ENCODE measurements around the gene LLCFC1.
"Not testable (repeated sequence)": the region's sequence is repeated elsewhere in the genome, so short reads cannot be mapped to it uniquely, and the experiment has no call there.

Gene LLCFC1

DNA sequence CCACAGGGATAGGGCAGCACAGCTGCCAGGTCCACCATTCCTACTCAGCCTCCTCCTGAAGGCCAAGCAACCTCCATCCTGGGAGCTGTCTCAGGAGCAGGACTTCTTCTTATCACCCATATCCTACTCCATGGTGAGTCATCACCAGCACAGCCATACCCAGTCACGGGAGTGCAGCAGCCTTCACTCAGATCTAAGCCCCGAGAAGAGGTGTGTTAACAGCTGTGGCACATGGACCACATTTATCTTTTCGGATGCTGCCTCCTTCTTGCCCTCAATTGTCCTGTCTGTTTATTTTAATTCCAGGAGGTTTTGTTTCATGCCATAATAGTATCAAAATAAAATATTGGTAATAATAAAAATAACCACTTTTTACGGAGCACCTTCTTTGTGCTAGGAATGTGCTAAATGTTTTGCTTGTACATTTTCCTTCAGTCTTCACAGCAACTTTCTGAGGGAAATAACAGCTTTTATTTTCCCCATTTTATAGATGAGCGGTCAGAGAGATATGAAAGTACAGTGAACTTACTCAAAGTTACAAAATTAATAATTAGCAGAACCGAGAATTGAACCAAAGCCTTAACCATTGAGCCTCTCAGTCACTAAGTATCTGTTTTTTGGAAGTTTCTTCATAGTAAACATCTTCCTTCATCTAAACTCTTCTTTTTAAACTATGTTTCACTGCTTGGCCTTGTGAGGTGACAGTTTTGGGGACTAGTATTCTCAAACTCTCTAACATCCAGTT lies 25.4 kb downstream of the LLCFC1 start:
- H3K9ac ChIP-seq (ENCODE audit: low read depth, low read length): no peak overlapping the region
- no peak overlapping the region for H3K4me2 ChIP-seq (ENCODE audit: low read length)
- H3K36me3 ChIP-seq (ENCODE audit: insufficient read depth, low read length): no peaks in the 10 kb centered on the region
- H3K9me3 ChIP-seq (replicated peaks; ENCODE audit: low read length): no peaks in the 10 kb centered on the region
- H3K4me3 ChIP-seq (ENCODE audit: low read length): no peak overlapping the region
- H3K27me3 ChIP-seq (ENCODE audit: control insufficient read depth, insufficient read depth, low read length): peaks cover 25% of the 10 kb centered on the region
- no peaks in the 10 kb centered on the region for H3K4me1 ChIP-seq (ENCODE audit: control insufficient read depth, insufficient read depth, low read length)

DNA sequence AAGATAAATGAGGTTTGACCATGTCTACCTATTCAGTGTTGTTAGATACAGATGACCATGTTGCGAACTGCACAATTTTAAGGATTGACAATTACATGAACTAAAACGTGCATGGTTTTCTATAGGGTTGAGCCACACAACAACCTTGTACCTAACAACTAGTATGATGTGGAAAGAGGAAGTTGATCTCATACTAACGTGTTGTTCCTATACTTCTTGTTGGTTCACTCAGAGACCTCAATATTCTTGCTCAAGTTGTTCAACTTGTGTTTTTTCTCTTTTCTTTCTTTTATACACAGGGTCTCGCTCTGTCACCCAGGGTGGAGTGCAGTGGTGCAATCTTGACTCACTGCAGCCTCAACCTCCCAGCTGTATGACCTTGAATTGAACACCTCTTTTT lies 28.9 kb downstream of the LLCFC1 start:
- H3K36me3 ChIP-seq (ENCODE audit: insufficient read depth, low read length): no peaks in the 10 kb centered on the region
- H3K9me3 ChIP-seq (replicated peaks; ENCODE audit: low read length): no peaks in the 10 kb centered on the region
- H3K27me3 ChIP-seq (ENCODE audit: control insufficient read depth, insufficient read depth, low read length): peaks cover 9% of the 10 kb centered on the region
- H3K4me2 ChIP-seq (ENCODE audit: low read length): no peak overlapping the region
- H3K4me1 ChIP-seq (ENCODE audit: control insufficient read depth, insufficient read depth, low read length): no peaks in the 10 kb centered on the region
- no peak overlapping the region for H3K4me3 ChIP-seq (ENCODE audit: low read length)
- H3K9ac ChIP-seq (ENCODE audit: low read depth, low read length): no peak overlapping the region

DNA sequence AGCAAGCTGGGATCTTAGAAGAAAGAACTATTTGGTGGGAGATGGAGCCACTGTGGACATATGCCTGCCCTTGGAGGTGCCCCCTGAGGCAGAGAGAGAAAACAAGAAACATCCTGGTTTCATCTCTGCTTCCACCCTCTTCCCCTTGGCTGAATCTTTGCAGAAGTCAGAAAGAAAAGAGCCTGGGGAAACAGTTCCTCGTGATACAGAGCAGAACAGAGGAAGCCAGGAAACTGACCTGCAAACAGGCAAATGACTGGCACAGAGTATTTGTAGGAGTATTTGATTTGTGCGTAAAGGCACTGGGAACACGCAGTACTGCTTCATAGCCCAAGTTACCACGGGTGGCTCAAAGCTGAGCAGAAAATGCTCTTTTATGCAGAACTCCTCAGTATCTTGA lies 29.9 kb downstream of the LLCFC1 start:
- no peak overlapping the region for H3K4me2 ChIP-seq (ENCODE audit: low read length)
- peaks cover 8% of the 10 kb centered on the region for H3K27me3 ChIP-seq (ENCODE audit: control insufficient read depth, insufficient read depth, low read length)
- H3K9ac ChIP-seq (ENCODE audit: low read depth, low read length): no peak overlapping the region
- no peaks in the 10 kb centered on the region for H3K9me3 ChIP-seq (replicated peaks; ENCODE audit: low read length)
- no peak overlapping the region for H3K4me3 ChIP-seq (ENCODE audit: low read length)
- H3K4me1 ChIP-seq (ENCODE audit: control insufficient read depth, insufficient read depth, low read length): no peaks in the 10 kb centered on the region
- no peaks in the 10 kb centered on the region for H3K36me3 ChIP-seq (ENCODE audit: insufficient read depth, low read length)

DNA sequence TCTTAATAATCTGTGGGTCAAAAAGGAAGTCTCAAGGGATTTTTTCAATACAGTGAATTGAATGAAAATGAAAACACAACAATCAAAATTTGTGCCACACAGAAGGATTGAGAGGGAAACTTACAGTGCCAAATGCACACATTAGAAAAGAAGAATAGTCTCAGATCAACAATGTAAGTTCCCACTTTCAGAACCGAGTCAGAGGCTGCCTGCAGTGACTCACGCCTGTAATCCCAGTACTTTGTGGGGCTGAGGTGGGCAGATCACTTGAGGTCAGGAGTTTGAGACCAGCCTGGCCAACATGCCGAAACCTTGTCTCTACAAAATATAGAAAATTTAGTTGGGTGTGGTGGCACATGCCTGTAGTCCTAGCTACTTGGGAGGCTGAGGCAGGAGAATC lies 35.3 kb downstream of the LLCFC1 start:
- Histone ChIP-seq H3K4me3 (ENCODE audit: low read length) (no peak overlapping the region), H3K9me3 (replicated peaks; ENCODE audit: low read length) (no peaks in the 10 kb centered on the region), H3K4me2 (ENCODE audit: low read length) (no peak overlapping the region), H3K4me1 (ENCODE audit: control insufficient read depth, insufficient read depth, low read length) (no peaks in the 10 kb centered on the region), H3K27me3 (ENCODE audit: control insufficient read depth, insufficient read depth, low read length) (no peaks in the 10 kb centered on the region), H3K9ac (ENCODE audit: low read depth, low read length) (no peak overlapping the region), H3K36me3 (ENCODE audit: insufficient read depth, low read length) (no peaks in the 10 kb centered on the region)

DNA sequence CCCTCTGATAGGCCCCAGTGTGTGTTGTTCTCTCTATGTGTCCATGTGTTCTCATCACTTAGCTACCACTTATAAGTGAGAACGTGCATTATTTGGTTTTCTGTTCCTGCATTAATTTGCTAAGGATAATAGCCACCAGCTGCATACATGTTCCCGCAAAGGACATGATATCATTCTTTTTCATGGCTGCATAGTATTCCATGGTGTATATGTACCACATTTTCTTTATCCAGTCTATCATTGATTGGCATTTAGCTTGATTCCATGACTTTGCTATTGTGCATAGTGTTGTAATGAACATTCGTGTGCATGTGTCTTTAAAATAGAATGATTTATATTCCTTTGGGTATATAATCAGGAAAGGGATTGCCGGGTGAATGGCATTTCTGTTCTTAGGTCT lies 39.1 kb downstream of the LLCFC1 start:
- H3K4me1 ChIP-seq (ENCODE audit: control insufficient read depth, insufficient read depth, low read length); H3K4me3 ChIP-seq (ENCODE audit: low read length); H3K36me3 ChIP-seq (ENCODE audit: insufficient read depth, low read length); H3K27me3 ChIP-seq (ENCODE audit: control insufficient read depth, insufficient read depth, low read length); H3K9ac ChIP-seq (ENCODE audit: low read depth, low read length); H3K4me2 ChIP-seq (ENCODE audit: low read length); H3K9me3 ChIP-seq (replicated peaks; ENCODE audit: low read length): not testable (repeated sequence)

DNA sequence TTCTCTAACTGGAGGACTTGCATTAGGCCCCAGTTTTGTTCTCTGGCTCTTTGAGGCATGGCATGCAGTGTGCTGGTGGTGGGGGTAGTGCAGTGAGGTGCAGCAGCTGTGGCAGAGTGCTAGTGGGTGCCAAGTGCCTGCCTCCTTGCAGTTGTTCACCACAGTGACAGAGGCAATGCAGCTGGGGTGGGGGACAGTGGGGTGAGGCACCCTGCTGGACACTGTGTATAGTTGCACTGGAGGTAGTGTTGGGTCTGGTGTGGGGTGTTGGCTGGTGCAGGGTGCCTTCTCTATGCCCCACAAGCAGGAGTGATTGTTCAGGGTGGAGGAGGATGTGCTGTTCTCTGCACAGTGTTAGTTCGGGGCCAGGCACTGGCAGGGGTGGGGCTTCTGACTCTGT lies 44.5 kb downstream of the LLCFC1 start:
- Histone ChIP-seq H3K4me3 (ENCODE audit: low read length) (no peak overlapping the region), H3K9me3 (replicated peaks; ENCODE audit: low read length) (no peaks in the 10 kb centered on the region), H3K9ac (ENCODE audit: low read depth, low read length) (no peak overlapping the region), H3K36me3 (ENCODE audit: insufficient read depth, low read length) (no peaks in the 10 kb centered on the region), H3K4me2 (ENCODE audit: low read length) (no peak overlapping the region), H3K4me1 (ENCODE audit: control insufficient read depth, insufficient read depth, low read length) (no peaks in the 10 kb centered on the region), H3K27me3 (ENCODE audit: control insufficient read depth, insufficient read depth, low read length) (peaks cover 3% of the 10 kb centered on the region)

DNA sequence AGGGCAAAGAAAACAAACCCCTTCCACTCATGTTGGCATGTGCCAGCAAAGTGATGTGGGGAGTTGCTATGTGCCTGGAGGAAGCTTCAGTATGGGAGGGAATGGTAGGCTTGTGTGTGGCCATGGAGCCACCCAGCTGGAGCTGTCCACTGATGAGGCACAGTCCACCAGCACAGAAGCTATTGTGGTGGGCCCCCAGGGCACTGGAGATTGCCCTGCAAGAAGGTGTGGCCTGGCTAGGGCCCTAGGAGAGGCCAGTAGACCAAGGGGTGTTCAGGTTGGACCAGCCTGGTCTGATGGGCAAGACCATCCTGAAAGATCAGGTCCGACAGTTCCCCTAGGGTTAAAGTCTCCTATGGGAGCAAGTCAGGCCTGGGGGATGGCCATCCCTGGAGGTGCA lies 45.0 kb downstream of the LLCFC1 start:
- Histone ChIP-seq H3K9me3 (replicated peaks; ENCODE audit: low read length) (no peaks in the 10 kb centered on the region), H3K9ac (ENCODE audit: low read depth, low read length) (no peak overlapping the region), H3K27me3 (ENCODE audit: control insufficient read depth, insufficient read depth, low read length) (peaks cover 3% of the 10 kb centered on the region), H3K4me2 (ENCODE audit: low read length) (no peak overlapping the region), H3K4me1 (ENCODE audit: control insufficient read depth, insufficient read depth, low read length) (no peaks in the 10 kb centered on the region), H3K36me3 (ENCODE audit: insufficient read depth, low read length) (no peaks in the 10 kb centered on the region), H3K4me3 (ENCODE audit: low read length) (no peak overlapping the region)
